GM18499 (cell line): ENCODE data around the gene SNX19.
"Not testable (repeated sequence)": the region's sequence is repeated elsewhere in the genome, so short reads cannot be mapped to it uniquely, and the experiment has no call there.

ENCODE experiments used
- ATAC-seq: cut with Tn5 transposase; IDR thresholded peaks from one replicate; pipeline ENCODE4 v1.9.1; 2021; ENCODE audit warnings: moderate number of reproducible peaks; ENCODE audit not compliant: insufficient read depth, unreplicated experiment

SNX19 gene

DNA sequence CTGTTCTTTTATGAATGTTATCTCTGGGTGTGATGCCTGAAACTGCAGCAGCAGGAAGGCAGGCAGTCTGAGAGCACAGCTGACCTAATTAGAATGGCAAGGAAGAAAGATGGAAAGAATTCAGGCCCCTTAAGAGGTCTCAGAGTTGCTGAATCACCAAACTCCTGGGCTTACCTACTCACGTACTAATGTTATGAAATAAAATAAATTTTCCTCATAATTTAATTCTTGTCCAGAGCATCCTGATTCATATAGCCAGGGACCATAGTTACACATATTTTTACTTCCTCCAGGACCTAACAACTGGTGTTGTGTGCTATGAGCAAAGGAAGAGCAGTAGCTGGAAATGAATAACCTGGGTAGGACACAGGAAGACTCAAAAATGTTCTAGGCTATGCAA lies 41.9 kb downstream of the SNX19 start:
- ATAC-seq, result no peak

DNA sequence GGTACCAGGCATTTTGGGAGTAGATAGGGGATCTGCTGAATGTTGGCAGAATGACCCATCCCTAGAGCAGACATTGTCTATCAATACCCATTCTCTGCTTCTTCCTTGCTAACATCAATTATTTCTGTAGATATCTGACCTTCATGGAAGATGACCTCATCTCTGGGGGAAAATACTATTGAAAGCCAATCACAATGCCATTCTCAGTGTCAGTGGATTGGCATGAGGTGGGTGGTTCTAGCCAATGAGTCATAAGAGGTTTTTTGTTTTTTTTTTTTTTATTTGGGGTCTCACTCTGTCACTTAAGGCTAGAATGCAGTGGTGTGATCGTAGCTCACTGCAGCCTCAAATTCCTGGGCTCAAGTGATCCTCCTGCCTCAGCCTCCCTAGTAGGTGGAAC lies 42.5 kb downstream of the SNX19 start:
- no peak for ATAC-seq

DNA sequence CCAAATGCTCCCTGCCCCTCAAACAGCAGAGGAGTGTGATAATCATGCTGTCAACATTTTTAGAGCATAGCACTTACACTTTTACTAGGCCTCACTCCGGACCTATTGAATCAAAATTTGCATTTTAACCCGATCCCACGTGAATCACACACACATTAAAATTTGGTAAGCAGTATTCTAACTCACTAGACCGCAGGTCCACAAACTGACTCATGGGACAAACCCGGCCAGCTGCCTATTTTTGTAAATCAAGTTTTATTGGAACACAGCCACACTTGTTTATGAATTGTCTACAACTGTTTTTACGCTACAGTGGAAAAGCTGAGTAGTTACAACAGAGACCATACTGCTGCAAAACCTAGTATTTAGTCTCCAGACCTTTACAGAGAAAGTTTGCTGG lies 43.3 kb downstream of the SNX19 start:
- ATAC-seq, result no peak

DNA sequence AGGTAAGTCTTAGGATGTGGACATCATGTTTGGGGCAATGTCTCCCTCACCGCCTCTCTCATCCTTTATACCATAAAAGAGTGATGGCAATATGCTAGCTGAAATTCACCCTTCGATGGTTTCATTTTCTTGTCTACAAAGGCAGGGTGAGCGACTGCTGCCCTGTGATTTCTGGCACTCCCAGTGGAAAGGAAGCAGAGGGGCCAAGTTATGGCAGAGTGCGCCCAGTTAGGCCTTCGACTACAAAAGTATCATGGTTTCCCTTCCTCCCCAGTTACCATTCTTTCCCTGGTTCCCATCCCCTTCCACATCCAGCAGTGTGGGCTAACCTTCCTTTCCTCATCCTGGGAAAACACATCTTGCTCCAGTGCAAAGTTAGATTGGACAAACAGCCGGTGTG lies 43.8 kb downstream of the SNX19 start:
- no peak for ATAC-seq

DNA sequence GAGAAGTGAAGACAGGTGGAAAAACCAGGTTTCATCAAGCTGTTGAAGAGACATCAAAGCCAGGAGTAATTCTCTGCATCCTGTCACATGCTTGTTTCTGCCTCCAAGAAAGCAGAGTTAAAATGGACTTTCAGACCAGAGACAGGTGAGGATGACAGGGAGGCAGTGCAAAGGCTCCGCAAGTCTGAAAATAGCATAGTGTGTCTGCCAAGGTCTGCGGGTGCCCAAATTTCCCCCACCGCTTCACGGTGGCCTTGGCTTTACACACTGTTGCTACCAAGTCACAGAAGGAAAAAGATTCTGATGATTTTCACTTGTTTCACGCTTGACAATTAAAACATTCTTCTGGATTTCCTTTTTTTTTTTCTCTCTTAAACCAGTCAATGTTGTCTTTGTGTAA lies 44.2 kb downstream of the SNX19 start:
- no peak for ATAC-seq

DNA sequence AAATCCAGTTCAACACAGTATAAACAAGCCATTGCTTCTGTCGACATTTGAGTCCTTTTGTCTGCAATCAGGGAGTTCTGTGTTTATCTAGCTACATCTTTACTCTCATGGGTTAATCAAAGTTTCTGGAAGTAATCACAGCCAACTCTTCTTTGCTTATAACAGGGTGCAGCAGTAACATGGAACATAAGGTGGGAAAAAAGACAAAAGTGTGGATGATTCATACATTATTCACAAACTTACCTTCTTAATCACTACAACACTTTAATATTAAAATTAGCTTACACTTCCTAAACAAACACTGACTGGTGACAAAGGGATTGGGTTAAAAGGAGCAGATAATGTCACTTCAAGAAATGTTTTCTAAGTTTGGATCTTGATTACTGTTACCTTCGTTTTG lies 44.7 kb downstream of the SNX19 start:
- ATAC-seq, result no peak

DNA sequence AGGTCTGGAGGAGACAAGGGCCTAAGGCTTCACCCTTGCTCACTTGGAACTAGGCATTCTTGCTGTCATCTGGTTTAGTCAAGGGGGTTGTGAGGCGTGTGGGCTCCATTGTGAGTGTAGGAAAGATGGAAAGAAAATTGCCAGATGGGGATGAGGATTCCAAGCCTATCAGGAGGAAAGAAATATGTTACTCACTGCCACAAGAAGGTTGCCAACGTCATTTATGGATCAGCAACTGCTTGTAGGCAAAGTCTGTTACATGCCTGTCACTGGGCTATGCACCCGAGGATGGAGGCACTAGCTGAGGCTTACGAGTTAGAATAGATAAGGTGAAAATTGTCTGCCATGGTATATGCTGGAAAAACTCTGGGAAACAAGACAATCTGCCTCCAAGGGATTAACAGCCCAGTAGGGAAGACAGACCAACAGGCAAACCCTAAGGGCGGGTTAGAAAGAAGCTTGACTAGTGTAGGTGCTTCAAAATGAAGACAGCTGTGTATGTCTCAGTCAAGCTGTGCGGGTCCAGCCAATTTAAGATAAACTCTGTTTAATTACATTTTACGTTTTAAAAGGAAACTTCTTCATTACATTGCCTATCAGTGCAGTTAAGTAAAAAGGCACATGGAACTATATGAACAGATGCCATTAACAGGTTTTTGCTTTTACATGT lies 47.4 kb downstream of the SNX19 start:
- no peak for ATAC-seq

DNA sequence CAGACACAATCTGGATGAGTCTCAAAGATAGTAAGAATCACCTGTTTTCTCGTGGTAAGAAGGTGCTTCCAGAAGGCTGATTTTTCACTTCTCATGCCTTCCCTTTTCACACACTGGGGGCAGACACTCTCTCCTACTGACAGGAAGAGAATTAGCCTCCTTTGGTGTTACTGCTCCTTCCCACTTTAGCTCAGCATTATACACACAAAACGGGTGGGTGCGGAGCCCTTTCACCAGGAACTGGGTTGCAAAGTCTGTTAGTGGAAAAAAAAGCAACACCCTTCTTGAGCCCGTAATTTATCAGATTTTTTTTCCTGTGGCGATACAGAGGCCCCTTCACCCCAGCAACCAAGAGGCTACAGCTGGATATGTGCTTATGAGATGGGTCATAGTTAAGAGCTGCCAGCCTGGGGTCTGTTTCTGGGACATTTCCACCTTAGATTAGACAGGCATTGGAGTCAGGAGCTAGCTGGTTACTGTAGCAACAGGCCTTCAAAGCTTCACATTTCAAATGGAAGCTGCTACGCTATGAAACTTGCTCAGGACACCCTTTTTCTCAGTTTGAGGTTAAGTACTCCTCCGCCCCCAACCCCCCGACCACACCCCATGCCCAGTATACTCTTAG lies 48.1 kb downstream of the SNX19 start:
- ATAC-seq, result no peak

DNA sequence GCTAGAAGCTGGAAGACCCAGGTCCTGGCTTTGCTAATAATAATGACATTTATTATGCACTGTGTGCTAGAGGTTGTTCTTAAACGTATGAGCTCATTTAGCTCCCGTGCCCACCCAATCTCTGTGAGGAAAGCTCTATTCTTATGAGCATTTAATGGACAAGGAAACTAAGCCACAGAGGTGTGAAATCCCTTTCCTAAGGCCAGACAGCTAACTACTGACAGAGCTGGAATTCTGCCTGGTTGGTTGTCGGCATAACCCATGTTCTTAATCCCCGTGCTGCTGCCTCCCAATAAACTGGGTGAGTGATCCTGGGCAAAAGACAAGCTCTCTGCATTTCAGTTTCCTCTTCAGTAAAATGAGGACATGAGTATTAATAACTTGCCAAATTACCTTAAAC lies 49.4 kb downstream of the SNX19 start:
- no peak for ATAC-seq

DNA sequence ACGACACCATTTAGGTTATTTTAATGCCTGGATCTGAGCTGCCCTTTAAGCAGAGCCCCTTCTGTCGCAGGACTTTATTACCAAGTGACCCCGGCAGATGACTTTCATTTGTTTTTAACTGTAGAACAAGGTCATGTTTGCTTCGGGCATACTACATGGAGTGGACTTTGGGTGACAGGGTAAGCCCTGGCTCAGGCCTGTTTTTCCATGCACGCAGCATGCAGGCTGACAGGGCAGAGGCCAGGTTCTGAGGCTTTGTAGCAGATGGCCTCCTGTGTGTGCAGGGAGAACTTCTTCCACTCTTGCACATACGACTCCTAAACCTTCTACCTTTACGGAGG lies 50.5 kb downstream of the SNX19 start:
- ATAC-seq, result no peak

DNA sequence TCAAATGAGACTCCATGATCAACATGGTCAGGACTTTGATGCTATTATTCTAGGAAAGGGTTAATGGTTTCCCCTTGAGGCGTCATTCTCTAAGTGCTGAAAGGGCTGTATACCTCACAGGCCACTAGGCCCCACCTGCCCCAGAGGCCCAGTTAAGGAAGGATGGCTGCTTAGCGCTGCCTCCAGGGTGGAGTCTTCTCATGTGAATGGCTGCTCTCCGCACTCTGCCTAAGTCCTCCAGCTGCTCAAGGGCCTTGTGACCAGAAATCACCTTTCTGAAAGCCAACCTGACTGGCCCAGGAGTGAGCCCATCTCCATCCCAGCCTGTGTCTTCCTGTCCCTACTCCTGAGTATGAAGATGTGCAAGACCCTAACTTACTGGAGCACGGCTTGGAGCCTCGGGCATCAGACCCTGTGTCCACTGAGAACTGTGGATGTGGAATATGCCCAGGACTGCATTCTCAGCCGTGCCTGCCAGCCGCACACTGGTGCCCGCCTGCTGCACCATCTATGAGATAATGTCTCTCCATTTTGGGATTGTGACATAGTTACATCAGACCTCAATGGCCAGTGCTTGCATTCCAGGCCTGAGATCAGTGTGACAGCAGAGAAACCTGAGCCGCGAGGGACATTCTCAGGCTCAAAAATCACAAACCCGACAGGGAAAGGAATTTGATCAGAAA lies 51.0 kb downstream of the SNX19 start:
- ATAC-seq, result no peak

DNA sequence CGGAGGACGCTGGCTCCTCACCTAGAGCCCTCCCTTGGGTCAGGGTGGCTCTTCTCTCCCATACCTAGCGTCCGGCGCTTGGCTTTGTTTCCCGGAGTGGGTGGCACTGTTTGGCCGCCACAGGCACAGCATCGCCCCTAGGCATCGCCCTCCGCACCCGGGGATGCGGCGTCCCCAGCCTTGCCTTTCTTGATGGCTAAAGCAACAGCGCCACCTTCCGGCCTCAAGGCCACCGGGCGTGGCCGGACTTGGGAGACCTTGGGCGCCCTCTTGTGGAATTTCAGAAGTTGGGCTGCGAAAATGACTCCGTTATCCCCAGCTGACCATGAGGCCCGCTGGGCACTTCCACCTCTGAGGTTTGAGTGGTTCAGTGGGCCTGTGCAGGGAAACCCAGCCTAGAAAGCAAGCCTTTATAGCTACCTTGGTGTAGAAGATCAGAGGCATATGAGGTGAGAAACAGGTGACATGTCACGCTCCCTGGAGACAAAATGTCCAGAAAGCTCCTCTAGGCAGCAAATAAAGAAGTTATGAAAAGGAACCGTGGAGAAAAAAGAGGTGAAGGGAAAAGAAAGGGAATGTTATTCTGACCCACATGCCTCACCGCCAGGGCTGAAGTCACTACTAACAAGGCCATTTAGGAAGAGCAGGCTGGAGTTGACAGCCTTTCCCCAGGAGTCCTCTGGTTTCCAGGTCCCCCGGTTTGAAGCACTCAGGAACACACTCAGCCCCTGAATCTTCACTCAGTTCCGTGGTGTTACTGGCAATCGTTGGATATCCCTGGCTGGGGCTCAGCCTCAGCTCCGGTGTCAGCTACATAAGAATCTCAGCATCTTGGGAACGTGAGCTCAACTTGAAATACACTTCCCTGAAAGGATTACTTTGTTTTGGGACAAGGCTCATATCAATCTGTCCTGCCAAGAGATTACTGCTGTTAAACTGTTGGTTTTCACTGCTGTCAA lies 54.1 kb downstream of the SNX19 start:
- ATAC-seq, result peak; percentile 68

DNA sequence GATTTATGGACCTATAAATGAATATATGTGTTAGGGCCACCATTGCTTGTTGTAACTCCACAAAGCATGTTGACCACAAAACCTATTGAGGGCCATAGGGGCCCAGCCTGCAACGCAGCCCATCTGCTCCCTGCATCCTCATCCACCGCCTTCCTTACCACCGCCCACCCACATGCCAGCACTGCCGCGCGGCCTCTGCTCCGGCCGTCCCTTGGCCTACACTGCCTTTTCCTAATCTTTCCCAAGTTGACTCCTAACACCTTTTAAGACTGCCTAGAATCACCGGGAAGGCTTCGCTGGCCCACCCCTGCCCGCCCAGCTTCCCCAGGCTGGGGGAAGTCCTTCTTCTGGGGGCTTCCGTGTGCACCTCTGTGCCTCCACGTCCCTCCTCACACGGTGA lies 55.0 kb downstream of the SNX19 start:
- ATAC-seq, result no peak

DNA sequence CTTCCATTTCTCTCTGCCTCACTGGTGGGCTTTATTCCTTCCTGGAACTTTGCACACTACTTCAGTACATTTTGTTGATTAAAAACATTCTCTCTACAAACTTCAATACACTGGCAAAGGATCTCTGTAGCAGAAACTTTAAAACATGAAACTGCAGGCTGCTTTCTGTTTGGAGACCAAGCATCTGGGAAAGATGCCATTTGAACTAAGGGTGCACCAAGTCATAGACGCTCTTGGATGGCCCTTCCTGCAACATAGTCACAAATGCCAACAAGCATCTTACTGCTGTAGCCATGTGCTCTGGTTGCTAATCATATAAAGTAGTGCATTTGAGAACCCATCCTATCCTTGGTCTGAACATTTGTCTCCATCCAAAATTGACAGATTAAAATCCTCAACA lies 56.4 kb downstream of the SNX19 start:
- no peak for ATAC-seq

DNA sequence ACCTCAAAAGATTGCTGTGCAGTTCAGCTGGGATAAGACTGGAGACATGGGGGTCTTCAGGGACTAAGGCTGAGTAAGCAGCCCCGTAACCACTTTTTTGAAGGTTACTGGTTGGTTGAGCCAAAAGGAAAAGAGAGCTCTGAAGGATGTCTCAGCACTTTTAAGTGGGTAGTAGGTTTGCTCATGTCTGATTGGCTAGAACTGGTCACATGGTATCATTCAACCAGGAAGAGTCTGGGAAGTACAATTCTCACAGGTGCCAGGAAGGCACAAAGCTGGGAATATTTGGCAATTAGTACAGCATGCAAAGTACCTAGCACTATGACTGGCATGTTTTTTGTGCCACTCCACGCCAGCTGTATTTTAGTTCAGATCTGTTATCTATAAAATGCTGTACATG lies 58.1 kb downstream of the SNX19 start:
- ATAC-seq, result no peak

DNA sequence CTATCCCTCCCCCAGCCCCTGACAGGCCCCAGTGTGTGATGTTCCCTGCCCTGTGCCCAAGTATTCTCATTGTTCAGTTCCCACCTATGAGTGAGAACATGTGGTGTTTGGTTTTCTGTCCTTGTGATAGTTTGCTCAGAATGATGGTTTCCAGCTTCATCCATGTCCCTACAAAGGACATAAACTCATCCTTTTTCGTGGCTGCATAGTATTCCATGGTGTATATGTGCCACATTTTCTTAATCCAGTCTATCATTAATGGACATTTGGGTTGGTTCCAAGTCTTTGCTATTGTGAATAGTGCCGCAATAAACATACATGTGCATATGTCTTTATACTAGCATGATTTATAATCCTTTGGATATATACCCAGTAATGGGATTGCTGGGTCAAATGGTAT lies 60.6 kb downstream of the SNX19 start:
- not testable (repeated sequence) for ATAC-seq

DNA sequence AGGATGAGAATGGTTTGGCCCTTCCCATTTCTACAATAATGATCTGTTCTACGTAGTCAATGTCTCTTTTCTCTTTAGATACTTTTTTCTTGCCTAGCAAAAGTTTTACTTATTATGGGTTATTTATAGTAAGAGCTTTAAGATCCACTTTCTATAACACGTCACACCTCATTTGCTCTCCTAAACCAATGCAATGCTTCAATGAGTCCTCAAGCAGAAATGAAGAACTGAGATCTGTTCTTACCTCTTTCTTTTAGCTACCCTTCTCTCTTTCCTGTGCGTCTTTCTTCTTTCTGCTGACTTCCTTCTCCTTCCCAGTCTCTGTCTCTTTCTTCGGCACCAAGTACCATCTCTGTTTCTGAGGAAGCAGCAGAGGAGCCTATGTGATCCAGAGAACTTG lies 61.8 kb downstream of the SNX19 start:
- ATAC-seq, result no peak

DNA sequence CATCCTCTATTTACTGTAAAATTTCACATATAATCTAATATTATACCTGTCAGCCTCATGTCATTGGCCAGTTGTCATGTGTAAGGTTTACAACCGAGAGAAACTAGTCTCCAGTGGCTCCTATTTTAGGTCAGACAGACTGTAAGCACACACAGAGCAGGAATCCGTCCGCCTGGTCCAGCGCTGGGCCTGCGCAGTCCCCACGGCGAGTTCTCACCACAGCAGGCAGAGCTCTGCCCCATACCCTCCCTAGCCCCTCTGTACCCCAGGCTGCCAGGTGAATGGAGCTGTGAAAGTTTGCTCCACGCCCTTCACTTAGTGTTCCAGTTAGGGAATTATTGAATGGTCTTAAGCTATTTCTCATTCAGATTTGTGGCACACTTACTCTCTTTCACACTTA lies 63.7 kb downstream of the SNX19 start:
- ATAC-seq, result no peak

DNA sequence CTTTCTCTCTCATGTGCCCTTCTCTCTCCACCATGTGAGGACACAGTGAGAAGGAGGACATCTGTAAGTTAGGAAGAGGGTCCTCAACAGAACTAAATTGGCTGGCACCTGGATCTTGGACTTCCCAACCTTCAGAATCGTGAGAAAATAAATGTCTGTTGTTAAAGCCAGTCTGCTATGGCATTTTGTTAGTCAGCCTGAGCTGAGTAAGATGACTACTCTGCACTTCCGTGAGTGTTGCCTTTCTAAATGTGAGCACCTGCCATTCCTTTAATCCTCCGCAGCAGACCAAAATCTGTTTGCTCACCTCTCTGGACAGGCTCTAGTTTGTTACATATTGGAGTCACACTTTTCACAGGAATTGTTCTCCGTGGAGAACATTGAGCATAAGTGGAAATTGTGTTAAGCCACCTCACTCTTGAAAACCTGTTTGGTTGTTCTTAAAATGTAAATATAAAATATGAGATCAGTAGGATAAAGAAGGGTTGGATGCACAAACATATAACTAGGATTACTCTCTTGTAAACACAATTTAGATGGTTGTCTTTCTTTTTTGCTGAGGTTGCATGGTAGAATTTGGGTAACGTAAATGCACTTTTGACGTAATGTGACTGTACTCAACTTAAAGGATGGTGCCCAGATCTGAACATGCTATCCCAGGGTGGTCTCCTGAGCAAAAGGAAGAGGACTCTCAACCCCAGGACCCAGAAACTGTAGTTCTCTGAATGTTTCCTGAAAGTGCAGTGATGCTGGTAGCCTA lies 65.9 kb downstream of the SNX19 start:
- ATAC-seq, result no peak

DNA sequence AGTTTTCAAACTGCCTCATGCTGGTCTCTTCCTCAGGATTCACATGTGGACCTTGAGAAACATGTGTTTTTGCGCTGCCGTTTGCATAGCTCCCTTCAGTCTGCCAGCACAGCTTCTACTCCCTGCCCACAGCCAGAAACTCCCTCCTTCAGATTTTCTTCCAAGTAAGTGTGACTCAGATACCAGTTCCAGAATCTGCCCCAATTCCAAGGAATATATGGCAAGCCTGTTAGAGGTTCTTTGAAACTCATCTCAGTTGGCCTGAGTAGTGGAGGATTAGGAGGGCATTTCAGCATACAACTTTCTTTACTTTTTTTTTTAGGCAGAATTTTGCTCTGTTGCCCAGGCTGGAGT lies 67.1 kb downstream of the SNX19 start:
- ATAC-seq, result no peak
